Loucy (cell line): ENCODE results near the gene CEP112.

Source experiments
- H2AFZ ChIP-seq: fragments of 200-600 bp; sonication (generic); 2 replicates; pipeline ENCODE4 v1.6.0; 2016; ENCODE audit warnings: antibody characterized with exemption, mild to moderate bottlenecking, low read length, moderate library complexity
- H3F3A ChIP-seq: fragments of 200-600 bp; 2 replicates; pipeline ENCODE4 v1.6.0; 2016; ENCODE audit warnings: antibody characterized with exemption, low read depth, mild to moderate bottlenecking
- H3K27me3 ChIP-seq: fragments of 200-600 bp; sonication (generic); 2 replicates; pipeline ENCODE4 v1.6.1; 2014; ENCODE audit warnings: low read length, mild to moderate bottlenecking; ENCODE audit not compliant: insufficient read depth, poor library complexity, severe bottlenecking
- H3K36me3 ChIP-seq: fragments of 200-600 bp; sonication (generic); 2 replicates; pipeline ENCODE4 v1.6.1; 2016; ENCODE audit warnings: low read length; ENCODE audit not compliant: insufficient read depth
- H3K4me1 ChIP-seq: fragments of 200-600 bp; sonication (generic); 2 replicates; pipeline ENCODE4 v1.5.1; 2014; ENCODE audit warnings: low read length, mild to moderate bottlenecking; ENCODE audit not compliant: insufficient read depth, poor library complexity, severe bottlenecking
- H3K4me2 ChIP-seq: fragments of 200-600 bp; sonication (generic); 2 replicates; pipeline ENCODE4 v1.6.0; 2014; ENCODE audit warnings: antibody characterized with exemption, low read length, low read depth, mild to moderate bottlenecking; ENCODE audit not compliant: poor library complexity, severe bottlenecking
- H3K4me3 ChIP-seq: fragments of 200-600 bp; sonication (generic); 2 replicates; pipeline ENCODE4 v1.5.1; 2014; ENCODE audit warnings: low read length, mild to moderate bottlenecking, mixed read lengths; ENCODE audit not compliant: poor library complexity, severe bottlenecking
- H3K79me2 ChIP-seq: fragments of 200-600 bp; sonication (generic); 2 replicates; pipeline ENCODE4 v1.6.1; 2014; ENCODE audit warnings: low read length; ENCODE audit not compliant: insufficient read depth
- H3K9ac ChIP-seq: fragments of 200-600 bp; sonication (generic); 2 replicates; pipeline ENCODE4 v1.6.0; 2014; ENCODE audit warnings: mild to moderate bottlenecking, low read depth, low read length, moderate library complexity; ENCODE audit not compliant: poor library complexity, severe bottlenecking
- H3K9me2 ChIP-seq: fragments of 200-600 bp; sonication (generic); replicated peaks from 2 replicates; pipeline ENCODE4 v1.6.1; 2016; ENCODE audit warnings: low read depth, low read length, mixed read lengths
- H3K9me3 ChIP-seq: fragments of 200-600 bp; sonication (generic); 2 replicates; pipeline ENCODE4 v1.6.1; 2014; ENCODE audit warnings: mild to moderate bottlenecking, antibody characterized with exemption, low read length, low read depth; ENCODE audit not compliant: insufficient read depth
- H4K20me1 ChIP-seq: fragments of 200-600 bp; sonication (generic); 2 replicates; pipeline ENCODE4 v1.6.0; 2014; ENCODE audit warnings: antibody characterized with exemption, low read length, mild to moderate bottlenecking; ENCODE audit not compliant: insufficient read depth, poor library complexity, severe bottlenecking
- CTCF ChIP-seq: fragments of 200-600 bp; sonication (generic); conservative IDR thresholded peaks from 2 replicates; pipeline ENCODE4 v1.5.1; 2014; ENCODE audit warnings: mild to moderate bottlenecking, antibody characterized with exemption, low read length
- EZH2phosphoT487 ChIP-seq: fragments of 200-600 bp; IDR thresholded peaks from 2 replicates; pipeline ENCODE4 v1.6.1; 2018; ENCODE audit warnings: antibody characterized with exemption, mild to moderate bottlenecking, moderate library complexity, borderline replicate concordance

Gene CEP112

GRCh38 chr17:66135896-66136295 is 56.0 kb downstream of the CEP112 start:
- no peaks in the 10 kb centered on the region for H3K4me1 ChIP-seq
- no peak overlapping the region for H3K4me3 ChIP-seq
- no peaks in the 10 kb centered on the region for H3K9me3 ChIP-seq
- H3K36me3 ChIP-seq, result no peaks in the 10 kb centered on the region
- no peaks in the 10 kb centered on the region for H3K79me2 ChIP-seq
- no peak overlapping the region for H3K9ac ChIP-seq
- H4K20me1 ChIP-seq, result no peaks in the 10 kb centered on the region
- no peaks in the 10 kb centered on the region for H3K27me3 ChIP-seq
- TF ChIP-seq CTCF, result no peak
- TF ChIP-seq EZH2phosphoT487, result no peak
- H3F3A ChIP-seq, result no peaks in the 10 kb centered on the region
- H2AFZ ChIP-seq, result no peak overlapping the region
- no peaks in the 10 kb centered on the region for H3K9me2 ChIP-seq
- H3K4me2 ChIP-seq, result no peak overlapping the region

- Histone ChIP-seq H3K4me2 (no peak overlapping the region), H3K27me3 (no peaks in the 10 kb centered on the region), H3K36me3 (no peaks in the 10 kb centered on the region), H3K4me1 (no peaks in the 10 kb centered on the region), H3K79me2 (no peaks in the 10 kb centered on the region), H2AFZ (no peak overlapping the region), H3K9ac (no peak overlapping the region), H3K9me3 (no peaks in the 10 kb centered on the region), H3K4me3 (no peak overlapping the region), H3F3A (no peaks in the 10 kb centered on the region), H4K20me1 (no peaks in the 10 kb centered on the region), H3K9me2 (no peaks in the 10 kb centered on the region)
- TF ChIP-seq CTCF (no peak), EZH2phosphoT487 (no peak)
Observed at GRCh38 chr17:66135219-66135618, 56.7 kb downstream of the CEP112 start.

- Histone ChIP-seq H3K9ac (no peak overlapping the region), H3K27me3 (no peaks in the 10 kb centered on the region), H3K79me2 (no peaks in the 10 kb centered on the region), H3K9me2 (no peaks in the 10 kb centered on the region), H3K9me3 (no peaks in the 10 kb centered on the region), H3K4me2 (no peak overlapping the region), H4K20me1 (no peaks in the 10 kb centered on the region), H3K4me3 (no peak overlapping the region), H3F3A (no peaks in the 10 kb centered on the region), H2AFZ (no peak overlapping the region), H3K4me1 (no peaks in the 10 kb centered on the region), H3K36me3 (no peaks in the 10 kb centered on the region)
- TF ChIP-seq CTCF, result no peak
- TF ChIP-seq EZH2phosphoT487, result no peak
Observed at GRCh38 chr17:66129759-66130158, 62.2 kb downstream of the CEP112 start.
